Hepatic stellate cell (primary cell): Measurements from ENCODE around the gene TNF.
"Not testable (repeated sequence)": the region's sequence is repeated elsewhere in the genome, so short reads cannot be mapped to it uniquely, and the experiment has no call there.

Source experiments
- DNase-seq: peaks from one replicate; pipeline ENCODE4 v3.0.0; 2011; ENCODE audit warnings: low spot score

TNF gene

GRCh38 chr6:31544676-31545075 lies 30.7 kb upstream of the TNF start:
- DNase-seq: no peak

DNA sequence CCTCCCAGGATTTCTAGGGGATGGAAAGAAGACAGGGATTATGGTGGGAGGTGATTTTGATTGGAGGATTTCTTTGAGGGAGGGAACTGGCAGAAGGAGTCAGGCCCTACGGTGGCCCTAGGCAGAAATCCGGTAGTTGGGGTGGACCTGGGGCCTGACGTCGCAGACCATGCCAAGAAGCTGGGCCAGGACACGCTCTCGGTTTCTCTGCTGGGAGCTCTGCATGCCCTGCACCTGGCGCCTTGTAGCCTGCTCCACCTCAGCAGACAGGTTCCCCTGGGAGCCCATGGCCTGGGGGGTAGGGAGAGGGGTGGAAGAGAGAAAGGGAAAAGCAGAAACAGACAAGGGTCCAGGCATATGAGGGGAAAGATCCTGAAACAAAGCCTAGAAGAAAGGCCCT lies 30.1 kb upstream of the TNF start:
- DNase-seq: no peak

GRCh38 chr6:31546339-31546957 lies 28.9 kb upstream of the TNF start, which contains the start of gene ATP6V1G2:
TSS of gene ATP6V1G2 (minus strand) at chr6:31546608. CDS start at chr6:31546559, 49 bp downstream.
- DNase-seq: peak; percentile 77

DNA sequence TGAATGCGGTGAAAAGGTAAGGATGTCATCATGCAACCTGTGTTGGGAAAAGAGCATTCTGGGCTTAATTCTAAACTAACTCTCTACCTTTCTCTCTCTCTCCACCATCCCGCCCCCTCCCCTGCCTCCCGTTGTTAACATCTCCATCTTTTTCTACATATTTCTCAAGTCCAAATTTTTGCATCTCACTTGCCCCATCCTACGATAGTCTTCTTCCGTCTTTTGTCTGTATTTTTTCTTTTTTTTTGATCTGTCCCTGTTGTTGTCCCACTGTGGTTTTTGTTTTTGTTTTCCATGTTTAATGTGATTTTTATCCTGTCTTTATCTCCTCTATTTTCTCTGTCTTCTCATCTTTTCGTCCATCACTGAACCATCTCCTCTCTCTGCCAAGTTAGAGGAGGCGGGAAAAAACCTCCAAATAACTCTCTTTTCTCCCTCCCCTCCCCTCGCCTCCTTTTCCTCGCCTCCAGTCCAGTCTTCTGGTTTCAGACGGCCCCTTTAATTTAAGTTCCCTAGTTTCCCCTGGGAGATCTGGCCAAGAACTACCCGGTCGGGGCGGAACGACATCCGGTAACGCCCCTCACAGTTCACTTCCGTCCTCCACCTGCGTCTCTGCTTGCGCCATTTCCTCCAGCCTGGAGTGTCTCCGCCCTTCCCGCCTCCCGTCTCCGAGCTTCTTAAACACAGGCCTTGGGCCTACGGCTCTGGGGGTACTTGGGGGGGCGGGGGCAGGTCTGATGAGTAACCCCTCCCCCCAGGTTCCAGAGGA lies 28.2 kb upstream of the TNF start, which contains the start of gene NFKBIL1:
Gene NFKBIL1 (plus strand): TSS at position 651 of the 769 bp plus-strand sequence. CDS start 87 bp downstream, at position 738.
- peak; percentile 92 for DNase-seq

- DNase-seq: no peak
Measured at GRCh38 chr6:31547727-31548543, 27.4 kb upstream of the TNF start.

- DNase-seq: no peak
Measured at GRCh38 chr6:31548544-31548873, 26.9 kb upstream of the TNF start.

DNA sequence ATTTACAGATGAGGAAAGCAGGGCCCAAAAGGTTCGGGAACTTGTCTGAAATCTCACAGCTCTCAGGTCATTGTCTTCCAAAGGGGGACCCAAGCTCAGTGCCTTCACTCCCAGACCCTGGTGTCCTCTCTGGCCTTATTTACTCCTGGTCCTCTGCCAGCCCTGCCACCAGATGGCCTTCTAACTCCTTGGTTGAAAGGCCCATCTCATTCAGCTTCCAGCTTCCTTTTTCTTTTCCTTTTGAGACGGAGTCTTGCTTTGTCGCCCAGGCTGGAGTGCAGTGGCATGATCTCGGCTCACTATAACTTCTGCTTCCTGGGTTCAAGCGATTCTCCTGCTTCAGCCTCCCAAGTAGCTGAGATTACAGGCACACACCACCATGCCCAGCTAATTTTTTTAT lies 24.0 kb upstream of the TNF start:
- DNase-seq: not testable (repeated sequence)

DNA sequence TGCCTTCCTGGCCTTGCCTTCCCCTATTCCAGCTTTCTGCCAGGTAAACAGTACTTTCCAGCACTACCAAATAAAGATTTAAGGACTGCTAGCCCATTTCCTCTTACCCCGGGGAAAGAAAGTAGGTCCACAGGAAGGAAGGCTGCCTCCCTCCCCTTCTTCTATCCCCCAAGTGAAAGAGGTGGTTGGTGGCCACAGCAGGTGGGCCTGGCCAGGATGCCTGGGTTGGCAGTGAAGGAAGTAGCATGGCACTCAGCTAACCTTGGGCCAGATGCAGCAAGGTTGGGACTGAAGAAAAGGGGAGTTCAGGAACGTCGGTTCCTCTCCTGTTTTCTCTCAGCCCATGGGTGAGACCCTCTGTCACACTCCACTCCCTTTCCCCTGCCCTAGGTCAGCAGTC lies 19.1 kb upstream of the TNF start:
- DNase-seq: no peak

- DNase-seq: no peak
Measured at GRCh38 chr6:31557443-31558317, 17.7 kb upstream of the TNF start.

DNA sequence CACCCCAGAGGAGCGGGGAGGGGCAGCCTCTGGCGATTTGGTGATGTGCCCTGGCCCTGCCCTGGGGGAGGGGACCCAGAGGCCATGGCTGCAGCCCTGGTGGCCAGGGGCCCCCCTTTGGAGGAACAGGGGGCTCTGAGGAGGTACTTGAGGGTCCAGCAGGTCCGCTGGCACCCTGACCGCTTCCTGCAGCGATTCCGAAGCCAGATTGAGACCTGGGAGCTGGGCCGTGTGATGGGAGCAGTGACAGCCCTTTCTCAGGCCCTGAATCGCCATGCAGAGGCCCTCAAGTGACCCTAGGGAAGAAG lies 17.1 kb upstream of the TNF start:
- no peak for DNase-seq

DNA sequence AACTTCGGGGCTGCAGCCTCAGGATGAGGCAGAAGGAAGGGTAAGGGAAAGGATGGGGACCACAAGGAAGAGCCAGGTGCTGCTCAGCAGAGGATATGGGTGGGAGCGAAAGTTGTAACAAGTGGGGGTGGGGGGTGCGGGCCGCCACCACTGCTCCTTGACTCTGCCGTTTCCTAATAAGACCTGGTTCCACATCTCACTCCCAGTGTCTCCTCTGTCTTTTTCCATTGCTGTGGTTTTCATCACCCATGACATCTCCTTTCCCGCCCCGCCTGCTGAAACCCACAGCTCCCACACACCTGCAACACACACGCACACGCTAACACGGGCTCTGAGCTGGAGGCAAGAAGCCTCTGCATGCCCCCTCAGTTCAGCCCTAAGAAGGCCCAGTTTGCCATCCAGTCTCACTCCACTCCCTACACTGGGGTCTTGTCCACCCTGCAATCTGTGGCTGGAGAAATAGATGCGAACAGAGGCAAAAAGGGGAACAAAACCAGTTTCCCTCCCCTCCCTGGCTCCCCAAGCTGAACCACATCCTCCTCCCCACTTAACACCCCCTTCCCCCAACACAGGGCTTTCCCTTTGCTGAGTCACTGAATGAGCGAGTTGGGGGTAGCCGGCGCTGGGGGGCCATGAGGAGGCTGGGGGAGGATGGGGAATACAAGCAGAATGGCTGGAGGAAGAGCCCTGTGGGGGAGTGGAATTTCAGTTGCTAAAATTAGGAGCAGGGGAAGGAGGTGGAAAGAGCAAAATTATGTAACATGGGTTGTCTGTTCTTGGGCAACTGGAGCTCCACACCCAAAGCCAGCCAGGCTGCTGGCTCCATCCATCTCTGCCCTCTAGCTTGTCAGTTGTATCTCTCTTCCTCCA lies 16.5 kb upstream of the TNF start:
- peak; percentile 39 for DNase-seq

- DNase-seq: no peak
Measured at GRCh38 chr6:31559606-31559957, 15.8 kb upstream of the TNF start.

GRCh38 chr6:31559958-31560696 lies 15.2 kb upstream of the TNF start:
- peak; percentile 72 for DNase-seq

DNA sequence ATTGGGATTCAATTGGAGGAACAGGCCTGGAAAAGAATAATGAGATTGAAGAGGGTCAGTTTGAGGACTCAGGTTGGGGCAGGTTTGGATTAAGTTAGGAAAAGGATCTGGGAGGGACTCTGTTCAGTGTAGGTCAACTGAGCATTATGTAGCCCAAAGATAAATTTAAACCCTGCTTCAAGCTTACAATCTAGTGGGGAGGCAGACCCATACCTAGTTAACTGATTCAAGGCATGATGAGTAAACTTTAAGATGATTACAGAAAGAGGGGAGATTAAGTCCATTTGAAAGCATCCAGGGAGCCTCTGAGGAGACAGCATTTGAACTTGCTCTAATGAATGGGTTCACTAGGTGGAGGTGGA lies 14.7 kb upstream of the TNF start:
- no peak for DNase-seq

DNA sequence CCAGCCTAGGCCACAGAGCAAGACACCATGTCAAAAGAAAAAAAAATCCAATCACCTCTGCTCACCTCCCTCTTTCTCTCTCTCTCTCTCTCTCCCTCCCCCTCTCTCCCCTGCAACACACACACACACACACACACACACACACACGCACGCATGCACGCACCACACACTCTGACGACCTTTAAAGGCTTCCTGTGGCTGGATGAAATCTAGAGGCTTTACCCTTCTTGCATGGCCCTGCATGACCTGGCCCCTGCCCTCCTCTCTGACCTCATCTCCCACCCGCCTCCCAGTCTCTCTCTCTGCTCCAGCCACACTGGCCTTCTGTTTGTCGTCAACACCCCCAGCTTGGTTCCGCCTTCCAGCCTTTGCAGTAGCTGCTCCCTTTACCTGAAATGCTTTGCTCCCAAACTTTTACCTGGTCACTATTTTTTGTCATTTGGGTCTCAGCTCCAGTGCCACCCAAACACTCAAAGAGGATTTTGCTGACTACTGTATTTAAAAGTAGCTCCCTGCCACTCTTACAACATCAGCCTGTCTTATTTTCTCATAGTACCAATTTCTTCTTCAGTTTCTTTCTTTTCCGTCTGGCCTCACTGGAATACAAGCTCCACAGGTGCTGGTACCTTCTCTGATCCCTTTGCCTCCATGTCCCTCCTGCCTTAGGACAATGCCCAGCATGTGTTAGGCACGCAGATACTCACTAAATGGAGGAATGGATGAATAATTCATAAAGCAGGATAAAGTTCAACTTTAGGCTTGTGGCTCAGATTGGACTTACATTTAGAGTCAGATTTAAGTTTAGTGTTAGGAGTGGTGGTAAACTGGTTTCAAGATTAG lies 7.6 kb upstream of the TNF start:
- DNase-seq: no peak

DNA sequence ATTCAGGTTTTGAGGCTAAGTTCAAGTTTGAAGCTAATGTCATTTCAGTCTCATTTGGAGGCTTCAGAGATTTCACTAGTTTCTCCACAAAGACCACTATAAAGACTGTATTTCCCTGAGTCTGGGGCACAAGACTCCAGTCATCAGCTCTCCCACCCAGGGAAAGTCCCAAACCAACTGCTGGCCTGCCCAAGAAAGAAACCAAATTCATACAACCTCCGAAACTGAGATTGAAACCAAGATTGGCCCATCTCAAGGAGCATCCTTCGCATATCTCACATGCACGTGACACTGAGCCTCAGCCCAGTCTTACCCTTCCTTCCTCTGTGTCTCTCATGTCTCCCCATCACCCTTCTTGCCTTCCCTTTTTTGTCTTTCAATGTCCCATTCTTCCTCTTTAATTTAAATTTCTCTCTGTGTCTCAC lies 6.8 kb upstream of the TNF start:
- DNase-seq: no peak

DNA sequence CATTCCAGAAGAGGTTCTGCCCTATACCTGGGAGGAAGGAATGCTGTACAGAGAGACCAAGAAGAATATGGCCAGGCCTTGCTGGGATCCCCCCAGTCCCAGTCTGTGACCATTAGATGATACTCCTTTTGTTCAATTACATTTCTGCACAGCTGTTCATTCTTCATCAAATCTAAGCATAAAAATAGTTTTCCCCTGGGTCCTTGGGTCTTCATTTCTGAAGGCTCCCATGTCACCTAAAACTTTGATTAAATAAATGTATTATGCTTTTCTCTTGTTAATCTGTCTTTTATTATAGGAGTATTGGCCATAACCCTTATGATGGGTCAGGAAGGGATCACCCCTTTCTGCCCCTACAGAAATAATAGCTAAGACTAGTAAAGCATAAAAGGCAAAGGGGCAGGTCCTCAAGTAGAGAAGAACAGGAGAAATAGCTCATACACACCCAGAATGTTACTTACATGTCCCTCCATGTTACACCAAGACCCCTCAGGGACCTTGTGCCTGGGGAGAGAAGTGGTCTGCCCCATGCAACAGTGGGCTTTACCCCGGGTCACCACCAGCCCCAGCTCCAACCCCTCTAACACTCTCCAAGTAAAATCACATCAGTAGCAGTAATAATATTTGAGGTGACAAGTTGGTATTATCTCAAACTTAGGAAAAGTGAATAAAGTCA lies 5.4 kb upstream of the TNF start:
- DNase-seq: no peak

DNA sequence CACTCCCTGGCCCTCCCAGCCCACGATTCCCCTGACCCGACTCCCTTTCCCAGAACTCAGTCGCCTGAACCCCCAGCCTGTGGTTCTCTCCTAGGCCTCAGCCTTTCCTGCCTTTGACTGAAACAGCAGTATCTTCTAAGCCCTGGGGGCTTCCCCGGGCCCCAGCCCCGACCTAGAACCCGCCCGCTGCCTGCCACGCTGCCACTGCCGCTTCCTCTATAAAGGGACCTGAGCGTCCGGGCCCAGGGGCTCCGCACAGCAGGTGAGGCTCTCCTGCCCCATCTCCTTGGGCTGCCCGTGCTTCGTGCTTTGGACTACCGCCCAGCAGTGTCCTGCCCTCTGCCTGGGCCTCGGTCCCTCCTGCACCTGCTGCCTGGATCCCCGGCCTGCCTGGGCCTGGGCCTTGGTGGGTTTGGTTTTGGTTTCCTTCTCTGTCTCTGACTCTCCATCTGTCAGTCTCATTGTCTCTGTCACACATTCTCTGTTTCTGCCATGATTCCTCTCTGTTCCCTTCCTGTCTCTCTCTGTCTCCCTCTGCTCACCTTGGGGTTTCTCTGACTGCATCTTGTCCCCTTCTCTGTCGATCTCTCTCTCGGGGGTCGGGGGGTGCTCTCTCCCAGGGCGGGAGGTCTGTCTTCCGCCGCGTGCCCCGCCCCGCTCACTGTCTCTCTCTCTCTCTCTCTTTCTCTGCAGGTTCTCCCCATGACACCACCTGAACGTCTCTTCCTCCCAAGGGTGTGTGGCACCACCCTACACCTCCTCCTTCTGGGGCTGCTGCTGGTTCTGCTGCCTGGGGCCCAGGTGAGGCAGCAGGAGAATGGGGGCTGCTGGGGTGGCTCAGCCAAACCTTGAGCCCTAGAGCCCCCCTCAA lies 3.1 kb upstream of the TNF start, which contains the start of gene LTA:
Gene LTA (plus strand): TSS at position 249 of the 871 bp plus-strand sequence. CDS start 454 bp downstream, at position 703.
- DNase-seq: no peak
